Stimulated activated CD4-positive, alpha-beta T cell treated with anti-CD3 and anti-CD28 coated beads, Interleukin-12 subunit alpha, Interleukin-12 subunit beta, amount 100 ng/mL, for 4 hours (primary cell): ENCODE results near the gene GLS.
"Not testable (repeated sequence)": the region's sequence is repeated elsewhere in the genome, so short reads cannot be mapped to it uniquely, and the experiment has no call there.

Experiments
- DNase-seq: peaks from one replicate; pipeline ENCODE4 v3.0.0-alpha.2; 2020

The GLS gene

DNA sequence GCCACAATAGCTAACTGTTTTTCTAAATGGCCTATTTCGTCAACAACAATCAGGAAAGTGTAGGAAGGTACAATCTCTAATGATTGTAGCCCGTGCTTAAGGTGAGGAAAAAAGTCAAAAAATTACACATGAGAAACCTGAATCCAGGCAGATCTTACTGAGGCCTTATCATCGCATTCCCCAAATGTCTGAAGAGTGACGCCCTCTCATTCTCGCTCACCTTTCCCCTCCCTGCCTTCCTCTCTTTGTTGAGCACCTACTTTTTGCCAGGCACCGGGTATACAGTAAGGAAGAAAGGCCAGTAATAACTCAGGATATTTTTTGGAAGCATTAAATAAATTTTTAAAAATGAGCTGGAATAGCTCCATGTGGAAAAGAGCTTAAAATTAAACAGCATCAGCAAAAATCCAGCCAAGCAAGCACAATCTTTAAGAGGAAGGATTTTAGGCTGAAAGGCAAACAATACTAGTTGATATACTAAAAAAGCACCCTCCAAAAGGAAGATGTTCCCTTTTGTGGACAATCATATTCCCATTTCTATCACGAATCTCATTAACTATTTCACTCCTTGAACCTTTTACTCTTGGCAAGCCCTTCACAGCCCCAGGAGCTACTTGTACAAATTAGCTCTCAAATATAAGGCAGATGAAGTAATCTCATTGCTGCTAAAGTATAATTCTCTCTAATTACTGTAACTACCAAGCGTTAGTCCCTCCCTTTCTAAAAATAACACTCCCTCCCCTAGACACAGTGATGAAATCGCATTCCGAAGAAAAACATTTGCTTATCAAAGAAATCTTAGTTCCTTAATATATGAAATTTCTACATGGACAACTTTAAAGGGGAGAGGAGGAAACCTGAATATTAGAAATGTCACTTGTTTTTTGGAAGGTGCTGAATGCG is 93.4 kb downstream of the GLS start:
- DNase-seq: no peak

DNA sequence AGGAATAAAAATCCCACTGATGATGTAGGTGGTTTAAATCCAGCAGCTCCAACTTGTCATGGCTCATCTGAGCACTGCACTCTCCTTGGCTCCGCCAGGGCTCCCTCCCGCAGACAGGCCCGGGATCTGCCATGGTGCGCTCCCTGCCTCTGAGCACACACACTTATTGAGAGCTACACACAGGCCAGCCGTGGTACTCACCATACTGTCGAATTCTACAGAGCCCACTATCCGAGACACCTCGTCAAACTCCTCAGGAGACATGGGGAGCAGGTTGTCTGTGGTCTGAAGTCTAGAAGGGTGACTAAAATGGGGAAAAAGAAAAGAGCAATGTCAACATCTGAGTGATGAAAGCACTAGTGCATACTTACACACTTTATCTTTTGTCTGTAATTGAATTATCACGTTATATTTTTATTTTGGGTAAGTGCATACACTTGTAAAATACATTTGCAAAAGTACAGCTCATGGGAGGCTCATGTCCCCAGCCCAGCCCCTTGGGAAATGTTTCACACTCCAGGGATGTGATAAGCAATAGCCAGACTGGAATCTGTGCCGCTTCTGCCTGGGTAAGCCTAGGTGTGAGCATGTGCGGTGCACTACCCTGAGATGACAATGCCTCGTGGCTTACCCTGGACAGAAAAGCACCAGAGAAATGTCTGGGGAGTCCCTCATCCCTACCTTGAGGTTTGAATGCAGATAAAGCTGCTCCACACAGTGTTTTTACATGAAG is 94.2 kb downstream of the GLS start:
- DNase-seq: no peak

DNA sequence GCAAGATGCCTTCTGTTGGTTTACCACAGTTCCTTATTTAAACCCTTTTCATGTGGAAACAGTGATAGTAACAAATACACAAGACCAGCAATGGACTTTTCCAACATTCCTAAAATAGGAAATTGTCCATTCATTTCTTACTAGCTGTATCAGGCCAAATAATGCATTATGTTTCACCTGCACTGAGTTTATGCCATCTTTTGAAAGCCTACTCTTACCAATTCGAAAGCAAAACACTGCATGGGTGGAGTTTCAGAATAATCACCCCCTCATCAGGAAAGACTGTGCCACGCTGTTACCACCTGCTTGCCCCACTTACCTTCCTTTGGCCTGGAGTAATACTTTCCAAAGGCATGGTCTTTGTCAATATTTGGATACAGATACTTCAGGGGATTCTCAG is 95.9 kb downstream of the GLS start:
- no peak for DNase-seq

DNA sequence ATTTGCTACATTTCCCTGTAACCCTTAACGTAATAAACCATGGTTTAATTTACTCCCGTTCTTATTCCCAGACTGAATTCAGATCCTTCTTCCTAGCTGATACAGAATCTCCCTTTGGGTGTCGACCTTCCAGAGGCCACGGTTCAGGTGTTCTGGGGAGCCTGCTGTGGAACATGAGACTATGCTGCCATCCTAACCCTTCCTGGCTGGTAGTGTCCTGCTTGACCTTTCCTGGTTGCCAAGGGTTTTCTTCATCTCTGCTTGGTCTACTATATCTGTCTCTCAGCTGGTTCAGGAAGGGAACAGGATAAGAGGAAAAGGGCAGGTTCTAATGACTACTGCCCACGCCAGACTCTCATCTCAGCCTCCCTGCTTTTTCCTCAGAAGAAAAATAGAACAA is 96.9 kb downstream of the GLS start:
- no peak for DNase-seq

DNA sequence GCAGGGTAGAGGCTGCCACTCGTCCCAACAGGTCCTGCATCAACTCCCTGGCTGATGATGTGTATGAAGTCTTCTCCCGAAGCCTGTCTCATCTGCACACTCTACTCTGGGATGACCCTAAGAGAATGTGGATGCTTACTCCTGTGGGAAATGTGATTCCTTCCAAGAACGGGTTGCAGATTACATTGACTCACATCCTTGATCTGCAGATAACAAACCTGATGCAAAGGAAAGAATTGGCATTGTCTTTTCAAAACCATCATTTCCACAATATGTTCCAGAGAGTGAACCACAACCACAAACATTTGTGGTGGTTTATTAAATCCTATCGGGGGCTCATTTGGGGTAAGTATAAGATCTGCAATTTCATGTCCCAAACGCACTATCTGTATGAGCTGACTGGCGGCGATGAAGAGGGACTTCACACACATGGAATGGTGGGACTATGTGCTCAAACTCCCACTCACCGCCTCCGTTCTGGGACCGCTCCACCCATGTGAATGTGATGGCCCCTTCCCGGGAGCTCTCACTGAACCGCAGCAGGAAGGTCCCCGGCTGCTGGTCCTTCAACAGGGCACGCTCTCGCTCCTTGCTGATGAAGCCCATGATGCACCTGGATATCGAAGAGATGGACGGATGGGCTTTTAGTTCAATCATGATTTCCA is 97.9 kb downstream of the GLS start:
- DNase-seq: no peak

DNA sequence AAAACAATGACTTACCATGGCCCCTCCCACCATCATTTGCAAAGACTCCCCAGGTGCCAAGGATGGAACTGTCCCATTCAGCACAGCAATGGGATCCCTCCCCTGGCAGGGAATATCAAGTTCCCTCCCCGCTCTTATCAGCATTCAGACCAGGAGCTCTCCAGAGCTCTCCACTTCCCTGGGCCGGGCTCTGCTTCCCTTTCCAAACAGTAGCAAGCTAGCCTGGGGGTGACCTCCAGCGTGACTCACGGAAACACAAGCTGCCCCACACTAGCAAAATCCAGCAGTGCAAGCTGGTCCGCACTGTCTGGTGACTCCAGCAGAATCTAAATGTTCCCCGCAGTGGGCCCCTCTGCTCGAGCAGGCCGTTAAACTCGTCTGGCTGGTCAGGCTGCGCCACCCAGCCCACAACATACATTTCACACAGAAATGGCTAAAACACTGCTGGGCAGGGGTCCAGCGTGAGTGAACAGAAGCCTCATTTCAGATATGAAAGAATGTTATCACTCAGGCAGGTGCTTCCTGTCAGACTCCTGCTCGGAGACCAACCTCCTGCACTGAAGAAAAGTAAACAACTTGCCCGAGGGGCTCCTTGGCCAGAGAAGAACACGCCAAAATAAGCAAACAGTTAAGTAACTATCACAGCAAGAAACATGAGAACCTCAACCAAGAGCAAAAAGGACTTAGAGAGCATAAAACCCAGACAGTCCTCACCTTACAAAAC is 99.4 kb downstream of the GLS start:
- no peak for DNase-seq

DNA sequence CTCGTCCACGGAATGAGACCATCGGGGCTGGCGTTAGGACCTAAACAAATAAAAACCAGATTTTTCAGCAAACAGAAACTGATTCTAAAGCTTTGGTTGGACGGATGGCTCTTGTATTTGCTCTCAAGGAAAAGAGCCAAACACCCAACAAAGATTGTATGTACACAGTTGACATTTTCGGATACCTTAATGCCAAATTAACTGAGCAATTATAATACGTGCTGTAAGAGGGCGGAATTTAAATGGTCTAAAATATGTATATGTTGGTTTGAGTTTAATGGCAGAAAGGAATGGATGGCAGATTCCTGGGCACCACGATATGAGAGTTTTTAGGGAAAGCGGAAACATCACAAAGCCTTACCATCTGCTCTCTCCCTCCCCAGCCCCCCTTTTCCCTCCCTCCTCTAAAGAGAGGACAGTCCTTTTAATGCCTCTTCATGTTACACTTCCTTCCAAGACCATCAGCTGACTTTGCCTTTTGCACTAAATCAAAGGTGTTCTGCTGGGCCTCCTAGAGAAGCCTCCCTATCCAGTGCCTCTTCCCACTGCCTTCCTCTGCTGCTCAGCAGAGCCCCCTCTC is 100.1 kb downstream of the GLS start:
- no peak for DNase-seq

DNA sequence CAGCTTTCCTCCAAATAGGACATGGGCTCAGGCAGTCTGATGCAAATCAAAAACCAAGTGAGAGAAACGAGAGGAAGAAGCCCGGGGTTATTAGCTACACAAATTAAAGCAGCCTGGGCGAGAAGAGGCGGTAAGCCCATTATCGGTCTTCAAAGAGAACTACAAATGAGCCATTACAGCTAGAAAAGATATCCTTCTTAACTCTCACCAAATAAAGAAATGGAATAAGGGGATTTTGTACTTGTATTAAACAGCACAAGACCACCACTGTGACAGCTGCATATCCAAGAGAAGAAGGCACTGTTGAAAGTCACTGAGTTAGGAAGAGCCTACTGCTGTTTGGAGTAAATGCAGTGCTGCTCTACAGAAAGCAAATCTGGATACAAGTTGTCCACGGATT is 100.7 kb downstream of the GLS start:
- DNase-seq: no peak

DNA sequence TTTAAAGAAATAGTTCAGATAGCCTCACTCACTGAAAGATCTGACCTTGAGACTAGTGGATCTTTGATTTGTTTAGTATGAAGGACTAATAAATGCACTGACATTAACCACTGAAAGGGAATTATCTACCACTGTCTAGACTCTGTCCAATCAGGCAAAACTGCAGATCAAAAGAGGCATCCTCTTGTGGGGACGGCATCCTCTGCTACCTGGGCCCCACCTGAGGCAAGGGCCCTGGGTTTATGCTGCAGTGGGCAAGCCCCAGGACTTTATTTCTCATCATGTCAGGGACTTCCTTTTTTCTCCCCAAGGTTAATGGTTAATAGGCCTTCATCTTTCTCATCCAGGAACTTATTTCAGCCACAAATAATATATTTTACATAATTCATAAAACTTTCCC is 101.1 kb downstream of the GLS start:
- no peak for DNase-seq

DNA sequence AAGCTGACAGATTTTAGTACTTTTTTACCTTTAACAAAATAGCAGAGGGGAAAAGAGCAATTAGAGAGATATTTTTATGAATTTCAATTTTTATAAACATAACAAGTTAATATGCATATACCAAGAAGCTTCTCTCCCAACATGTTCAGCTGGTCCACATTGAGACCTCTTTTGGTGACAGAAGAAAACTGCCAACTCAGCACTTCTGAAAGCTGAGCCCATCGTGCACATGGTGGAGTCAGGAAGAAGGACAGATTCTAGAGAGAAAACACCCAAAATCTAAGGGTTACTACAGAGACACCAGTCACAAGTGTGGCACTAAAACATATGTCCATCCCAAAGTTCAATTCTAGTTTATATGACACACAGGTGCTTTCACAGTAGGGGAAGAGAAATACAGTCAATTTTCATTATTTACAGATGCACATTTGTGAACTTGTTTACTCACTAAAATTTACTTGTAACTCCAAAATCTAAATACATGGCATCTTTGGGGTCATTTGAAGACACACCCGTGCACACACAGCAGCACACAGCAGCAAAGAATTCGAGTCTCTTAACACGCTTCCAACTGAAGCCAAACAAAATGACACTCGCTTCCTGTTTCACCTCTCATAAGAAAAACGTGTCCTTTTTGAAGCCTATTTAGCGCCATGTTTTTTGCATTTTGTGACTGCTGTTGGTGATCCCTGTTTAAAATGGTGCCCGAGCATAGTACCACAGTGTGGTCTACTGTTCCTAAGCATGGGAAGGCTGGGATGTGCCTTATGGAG is 101.8 kb downstream of the GLS start:
- no peak for DNase-seq

DNA sequence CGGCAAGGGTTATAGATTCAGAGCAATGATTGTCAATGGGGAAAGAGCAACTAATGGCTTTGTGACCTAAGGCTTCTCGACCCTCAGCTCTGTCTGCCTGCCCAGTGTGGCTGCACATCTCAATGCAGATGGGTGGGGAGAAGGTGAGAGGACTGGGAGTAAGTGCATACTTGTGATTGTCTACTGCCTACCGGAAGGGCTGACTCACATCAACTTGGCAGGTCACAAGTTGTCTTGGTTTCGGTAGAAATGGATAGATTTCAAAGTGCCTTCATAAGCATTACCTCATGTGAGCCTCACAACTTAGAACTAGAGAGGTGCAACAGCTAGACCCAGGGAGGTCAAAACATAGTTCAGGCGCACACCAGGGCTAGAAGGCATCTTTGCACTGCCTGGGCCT is 104.0 kb downstream of the GLS start:
- no peak for DNase-seq

DNA sequence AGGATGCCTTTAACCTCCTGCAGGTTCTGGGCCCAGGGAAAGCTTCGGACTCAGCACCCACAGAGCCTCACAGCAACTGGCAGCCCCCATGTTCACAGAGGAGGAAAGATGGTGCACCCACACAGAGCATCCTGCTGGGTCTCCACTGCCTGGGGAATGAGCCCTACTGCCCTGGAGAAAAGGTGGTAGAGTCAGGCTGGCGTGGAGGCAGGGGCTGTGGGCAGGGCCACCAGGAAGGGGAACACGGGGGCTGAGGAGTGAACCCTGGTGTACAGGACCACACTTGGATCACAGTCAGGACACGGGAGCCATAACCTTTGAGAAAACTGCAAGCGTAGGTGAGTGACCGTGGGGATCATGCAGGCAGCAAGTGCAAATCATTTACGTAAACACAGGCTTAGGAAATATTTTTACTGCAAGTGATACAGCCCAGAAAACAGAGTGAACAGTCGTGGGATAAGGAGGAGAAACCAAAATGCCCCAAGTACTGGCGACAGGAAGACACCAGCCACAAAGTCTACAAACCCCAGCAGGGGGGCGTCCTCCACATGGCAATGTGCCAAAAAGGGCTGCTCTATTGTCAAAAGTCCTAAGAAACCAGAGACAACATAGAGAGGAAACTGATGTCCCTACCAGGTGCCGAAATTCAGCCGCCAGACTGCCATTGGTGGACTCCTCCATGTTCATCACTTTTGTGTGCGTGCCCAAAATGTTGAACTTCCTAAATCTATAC is 105.8 kb downstream of the GLS start:
- DNase-seq: no peak

DNA sequence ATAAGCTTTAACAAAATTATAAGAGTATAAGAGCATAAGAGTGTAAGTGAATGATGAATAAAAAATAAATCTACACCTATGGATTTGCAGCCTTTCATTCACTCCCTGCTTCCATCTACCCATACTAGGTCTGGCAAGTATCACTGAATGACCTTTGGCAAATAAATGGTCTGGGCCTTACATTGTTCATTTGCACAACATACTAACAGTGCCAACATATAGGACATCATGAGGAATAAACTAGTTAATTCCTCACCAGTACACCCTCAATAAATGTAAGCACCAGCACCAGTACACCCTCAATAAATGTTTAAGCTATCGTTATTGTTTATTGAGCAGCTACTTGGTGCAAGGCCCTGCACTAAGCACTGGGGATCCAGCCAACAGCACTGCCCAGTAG is 106.5 kb downstream of the GLS start:
- no peak for DNase-seq

DNA sequence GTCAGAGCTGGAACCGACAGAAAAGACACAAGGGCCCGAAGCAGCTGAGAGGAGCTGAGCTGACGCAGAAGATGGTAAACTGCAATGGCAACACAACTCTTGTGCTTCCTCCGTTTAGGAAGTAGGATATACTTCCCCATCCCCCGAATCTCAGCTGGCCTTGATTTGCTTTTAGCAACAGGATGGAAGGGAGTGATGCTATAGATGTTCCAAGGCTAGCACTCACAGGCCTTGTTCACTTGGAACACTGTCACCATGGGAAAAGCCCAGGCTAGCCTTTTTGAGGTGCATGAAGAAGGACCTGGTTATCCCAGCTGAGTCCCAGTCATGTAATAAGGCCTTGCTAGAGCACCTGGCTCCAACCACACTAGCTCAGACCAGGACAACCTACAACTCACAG is 107.3 kb downstream of the GLS start:
- no peak for DNase-seq

DNA sequence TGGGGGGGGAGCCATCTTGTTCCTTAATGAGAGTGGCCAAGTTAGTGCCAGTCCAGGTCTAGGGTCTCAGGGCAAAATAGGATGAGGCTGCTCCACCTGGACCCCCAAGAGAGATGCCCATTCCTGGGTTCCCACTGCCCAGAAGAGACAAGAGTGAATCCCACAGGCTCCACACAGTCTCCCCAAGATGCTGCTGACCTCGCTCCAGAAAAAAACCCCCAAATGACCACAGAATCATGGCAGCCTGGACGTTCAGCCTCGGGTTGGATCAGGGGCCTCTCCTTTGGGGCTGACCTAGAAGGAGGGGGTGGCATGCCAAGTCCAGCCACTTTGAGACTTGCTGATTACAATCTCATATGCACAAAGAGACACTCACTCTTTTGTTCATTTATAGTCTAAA is 108.3 kb downstream of the GLS start:
- no peak for DNase-seq

DNA sequence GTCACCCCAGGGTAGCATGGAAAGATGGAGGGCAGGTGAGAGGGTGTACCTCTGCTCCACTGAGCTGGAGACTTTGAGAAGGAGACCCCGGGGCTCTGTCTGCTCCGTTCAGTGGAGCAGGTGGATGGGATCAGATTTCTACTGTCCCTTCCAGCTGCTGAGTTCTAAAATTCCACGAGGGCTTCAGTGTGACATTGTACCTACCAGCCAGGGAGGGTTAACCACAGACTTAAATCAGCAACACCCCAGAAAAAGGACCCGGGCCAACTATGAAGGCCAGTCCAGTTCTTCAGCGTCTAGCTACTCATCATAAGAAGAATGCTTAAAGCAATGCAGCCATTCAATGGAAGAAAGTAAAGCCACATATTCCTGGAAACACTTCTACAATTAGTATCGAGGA is 109.5 kb downstream of the GLS start:
- no peak for DNase-seq

DNA sequence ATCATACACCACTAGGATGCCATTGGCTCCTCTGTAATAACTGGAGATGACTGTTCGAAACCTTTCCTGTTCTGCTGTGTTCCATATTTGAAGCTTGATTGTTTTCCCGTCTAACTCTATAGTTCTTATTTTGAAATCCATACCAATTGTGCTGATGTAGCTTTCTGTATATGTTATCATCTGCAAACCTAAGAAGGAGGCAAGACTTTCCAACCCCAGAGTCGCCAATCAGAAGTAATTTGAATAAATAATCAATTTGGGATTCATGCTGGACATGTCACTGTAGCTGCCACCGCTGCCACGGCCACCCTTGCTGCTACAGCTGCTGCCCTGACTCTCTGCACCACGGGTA is 112.6 kb downstream of the GLS start:
- no peak for DNase-seq

DNA sequence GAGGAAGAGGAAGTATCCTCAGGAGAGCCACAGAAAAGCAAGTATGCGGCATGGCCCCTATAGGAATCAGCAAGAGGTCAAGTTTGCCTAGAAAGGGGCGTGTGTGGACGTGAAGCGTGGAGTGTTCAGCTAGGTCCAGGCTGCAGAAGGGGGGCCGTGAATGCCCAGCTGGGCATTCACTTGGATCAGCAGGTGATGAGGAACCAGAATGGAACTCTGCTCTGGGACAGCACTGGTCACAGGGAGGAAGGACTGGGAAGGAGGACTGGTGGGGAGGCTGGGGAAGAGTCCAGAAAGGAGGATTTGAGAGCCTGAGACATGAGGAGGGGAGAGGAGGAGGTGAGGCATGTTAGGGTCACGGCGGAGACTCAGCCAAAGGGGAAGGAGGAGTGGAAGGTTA is 113.5 kb downstream of the GLS start:
- DNase-seq: no peak

DNA sequence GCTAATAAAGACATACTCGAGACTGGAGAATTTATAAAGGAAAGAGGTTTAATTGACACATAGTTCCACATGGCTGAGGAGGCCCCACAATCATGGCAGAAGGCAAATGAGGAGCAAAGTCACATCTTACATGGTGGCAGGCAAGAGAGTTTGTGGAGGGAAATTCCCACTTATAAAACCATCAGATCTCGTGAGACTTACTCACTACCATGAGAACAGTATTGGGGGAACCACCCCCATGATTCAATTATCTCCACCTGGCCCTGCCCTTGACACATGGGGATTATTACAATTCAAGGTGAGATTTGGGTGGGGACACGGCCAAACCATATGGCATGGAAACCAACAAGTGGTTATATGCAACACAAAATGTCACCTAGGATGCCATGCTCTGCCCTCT is 114.7 kb downstream of the GLS start:
- DNase-seq: not testable (repeated sequence)

DNA sequence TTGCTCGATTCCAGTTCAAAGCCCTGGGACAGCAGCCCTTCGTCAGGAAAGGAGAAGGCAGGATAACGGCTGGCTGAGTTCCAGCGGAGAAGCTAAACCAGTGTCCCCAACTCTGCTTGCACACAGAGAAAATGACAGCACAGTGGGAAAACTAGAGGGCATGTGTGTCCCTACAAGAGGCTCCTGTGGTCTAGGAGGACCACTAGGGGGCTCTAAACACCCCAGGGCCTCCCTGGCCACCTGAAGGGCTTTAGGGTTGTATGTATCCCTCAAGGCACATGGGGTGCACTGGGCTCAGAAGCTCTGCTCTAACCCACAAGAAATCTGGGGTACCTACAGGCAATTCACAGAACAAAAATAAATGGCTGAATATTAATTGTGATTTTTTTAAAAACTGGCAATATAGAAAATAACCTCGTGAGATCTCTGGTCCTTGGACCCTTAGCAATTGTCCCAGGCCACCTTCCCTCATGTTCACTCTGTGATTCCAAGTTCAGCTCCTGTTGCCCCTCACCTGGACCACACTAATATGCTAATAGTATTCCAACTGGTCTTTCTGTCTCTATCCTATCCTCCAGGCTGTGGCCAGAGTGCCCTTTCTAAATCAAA is 115.8 kb downstream of the GLS start:
- no peak for DNase-seq

DNA sequence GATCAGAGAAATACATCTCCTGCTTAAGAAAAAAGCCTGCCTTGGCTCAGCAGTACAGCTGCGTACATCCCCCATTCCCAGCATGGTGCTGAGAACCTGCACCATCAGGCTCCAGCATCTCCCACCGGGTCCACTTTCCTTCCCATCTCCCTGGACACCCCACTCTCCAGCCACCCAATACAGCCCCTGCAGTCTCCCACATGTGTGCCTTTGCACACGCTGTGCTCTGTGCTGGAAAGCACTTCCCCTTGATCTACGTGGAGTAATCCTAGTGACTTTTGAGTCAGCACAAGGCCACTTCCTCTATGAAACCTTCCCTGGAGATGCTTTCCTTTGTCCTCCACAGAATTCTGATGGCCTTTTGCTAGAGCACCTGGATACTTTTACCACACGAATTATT is 116.3 kb downstream of the GLS start:
- no peak for DNase-seq
